IMR-90 (cell line): ENCODE measurements around the gene ACSL3. TPM values are rescaled to one million over a fixed set of nuclear protein-coding genes. Genes with fewer than 3 reads are reported as not detected.

Experiments used
- ATAC-seq: fragments of 200-7000 bp; cut with Tn5 transposase; 2 replicates; pipeline ENCODE4 v1.9.1; 2020; ENCODE audit warnings: low read depth, mild to moderate bottlenecking, moderate library complexity
- BruUV-seq: library from RNA; stranded (reverse); fragments of 400-500 nt; replicated peaks from 2 replicates; lab custom pipeline; 2021; lab: Mats Ljungman, UMichigan
- CTCF ChIA-PET: fragments of 300-600 bp; formaldehyde crosslinking; extraction: SDS; loops from one replicate; lab custom pipeline; 2021; ENCODE audit warnings: antibody characterized with exemption; lab: Yijun Ruan, JAX
- POLR2A ChIA-PET: fragments of 300-600 bp; sonication (Branson Sonifier 250); formaldehyde crosslinking; loops from one replicate; lab custom pipeline; 2022; ENCODE audit warnings: antibody characterized with exemption; ENCODE audit not compliant: unreplicated experiment; lab: Charles Lee
- DNase-seq: peaks from one replicate; pipeline ENCODE4 v3.0.0; 2013
- H2AFZ ChIP-seq: replicated peaks from 2 replicates; pipeline ENCODE3; 2013; ENCODE audit warnings: low read length, mild to moderate bottlenecking; ENCODE audit not compliant: poor library complexity
- H2AK5ac ChIP-seq: 2 replicates; pipeline ENCODE4 v1.6.1; 2013; ENCODE audit warnings: low read depth, low read length, inconsistent platforms
- H2AK9ac ChIP-seq: replicated peaks from 2 replicates; pipeline ENCODE3; 2013; ENCODE audit warnings: mild to moderate bottlenecking, low read depth, low read length, moderate library complexity; ENCODE audit not compliant: poor library complexity
- H2BK120ac ChIP-seq: 2 replicates; pipeline ENCODE4 v1.6.1; 2013; ENCODE audit warnings: low read depth, low read length, inconsistent platforms
- H2BK15ac ChIP-seq: 3 replicates; pipeline ENCODE4 v1.6.1; 2013; ENCODE audit warnings: low read depth, low read length, inconsistent platforms
- H2BK20ac ChIP-seq: 2 replicates; pipeline ENCODE4 v1.6.1; 2013; ENCODE audit warnings: low read depth, mild to moderate bottlenecking, inconsistent platforms, low read length, moderate library complexity
- H2BK5ac ChIP-seq: 2 replicates; pipeline ENCODE4 v1.6.1; 2013; ENCODE audit warnings: mild to moderate bottlenecking, low read depth, low read length, inconsistent platforms; ENCODE audit not compliant: poor library complexity, severe bottlenecking
- H3K14ac ChIP-seq: replicated peaks from 2 replicates; pipeline ENCODE4 v1.6.1; 2013; ENCODE audit warnings: low read depth, low read length, inconsistent platforms
- H3K18ac ChIP-seq: 2 replicates; pipeline ENCODE4 v1.6.1; 2013; ENCODE audit warnings: low read depth, low read length, control low read depth
- H3K23ac ChIP-seq: 2 replicates; pipeline ENCODE4 v1.6.1; 2013; ENCODE audit warnings: low read depth, low read length, inconsistent platforms
- H3K27ac ChIP-seq: 2 replicates; pipeline ENCODE4 v1.5.1; 2013; ENCODE audit warnings: mild to moderate bottlenecking, control low read depth, low read length; ENCODE audit not compliant: insufficient read depth
- H3K27me3 ChIP-seq: 2 replicates; pipeline ENCODE4 v1.6.1; 2013; ENCODE audit warnings: low read length; ENCODE audit not compliant: control insufficient read depth, insufficient read depth
- H3K36me3 ChIP-seq: 2 replicates; pipeline ENCODE4 v1.6.1; 2013; ENCODE audit warnings: low read length, mixed read lengths; ENCODE audit not compliant: control insufficient read depth, insufficient read depth
- H3K4ac ChIP-seq: 2 replicates; pipeline ENCODE4 v1.6.1; 2013; ENCODE audit warnings: low read depth, low read length, inconsistent platforms
- H3K4me1 ChIP-seq: 2 replicates; pipeline ENCODE4 v1.6.1; 2013; ENCODE audit warnings: low read length, mixed read lengths; ENCODE audit not compliant: control insufficient read depth, insufficient read depth
- H3K4me2 ChIP-seq: 2 replicates; pipeline ENCODE4 v1.6.1; 2013; ENCODE audit warnings: low read depth, mild to moderate bottlenecking, control low read depth, low read length, moderate library complexity
- H3K4me3 ChIP-seq: 2 replicates; pipeline ENCODE4 v1.5.1; 2013; ENCODE audit warnings: low read depth, mild to moderate bottlenecking, control low read depth, low read length, moderate library complexity; ENCODE audit not compliant: insufficient read depth
- H3K56ac ChIP-seq: 2 replicates; pipeline ENCODE4 v1.6.1; 2013; ENCODE audit warnings: low read length, inconsistent platforms; ENCODE audit not compliant: insufficient read depth; ENCODE audit errors: extremely low read depth
- H3K79me1 ChIP-seq, 2 experiments: 2 replicates each; pipeline ENCODE4 v1.6.1; 2013; ENCODE audit warnings: low read length in 2 of 2, inconsistent platforms in 1 of 2, low read depth in 1 of 2
- H3K9ac ChIP-seq: 2 replicates; pipeline ENCODE4 v1.6.1; 2013; ENCODE audit warnings: low read depth, low read length, control low read depth
- H3K9me1 ChIP-seq: 2 replicates; pipeline ENCODE4 v1.6.1; 2013; ENCODE audit warnings: low read length, inconsistent platforms; ENCODE audit not compliant: insufficient read depth
- H3K9me3 ChIP-seq: 2 replicates; pipeline ENCODE4 v1.6.1; 2013; ENCODE audit warnings: low read length; ENCODE audit not compliant: control insufficient read depth, insufficient read depth
- H4K20me1 ChIP-seq: 2 replicates; pipeline ENCODE4 v1.6.1; 2013; ENCODE audit warnings: low read length, inconsistent platforms; ENCODE audit not compliant: insufficient read depth
- H4K5ac ChIP-seq: 2 replicates; pipeline ENCODE4 v1.6.1; 2013; ENCODE audit warnings: mild to moderate bottlenecking, low read depth, low read length, control low read depth
- H4K8ac ChIP-seq, 2 experiments: 2 replicates each; pipeline ENCODE4 v1.6.1; 2013; ENCODE audit warnings: low read depth in 2 of 2, low read length in 2 of 2, control low read depth in 1 of 2, inconsistent platforms in 1 of 2
- H4K91ac ChIP-seq: 2 replicates; pipeline ENCODE4 v1.6.1; 2013; ENCODE audit warnings: low read depth, low read length, inconsistent platforms; ENCODE audit not compliant: insufficient read depth
- BHLHE40 ChIP-seq: fragments of 150-350 bp; IDR thresholded peaks from 2 replicates; pipeline ENCODE4 v1.6.1; 2016; ENCODE audit warnings: mild to moderate bottlenecking, low read depth, low read length
- CEBPB ChIP-seq: IDR thresholded peaks from 2 replicates; pipeline ENCODE4 v1.6.1; 2012; ENCODE audit warnings: low read depth, low read length, improper control_type of control experiment
- CHD1 ChIP-seq: IDR thresholded peaks from 2 replicates; pipeline ENCODE4 v1.6.1; 2012; ENCODE audit warnings: low read depth, low read length, improper control_type of control experiment
- CTCF ChIP-seq: conservative IDR thresholded peaks from 2 replicates; pipeline ENCODE4 v1.5.1; 2012; ENCODE audit warnings: mild to moderate bottlenecking, low read depth, low read length, improper control_type of control experiment
- MAZ ChIP-seq: IDR thresholded peaks from 2 replicates; pipeline ENCODE4 v1.6.1; 2012; ENCODE audit warnings: low read depth, mild to moderate bottlenecking, low read length, improper control_type of control experiment, moderate library complexity, borderline replicate concordance
- MXI1 ChIP-seq: IDR thresholded peaks from 2 replicates; pipeline ENCODE4 v1.6.1; 2012; ENCODE audit warnings: low read depth, mild to moderate bottlenecking, low read length, moderate library complexity, borderline replicate concordance
- NFE2L2 ChIP-seq: fragments of 150-350 bp; IDR thresholded peaks from 2 replicates; pipeline ENCODE4 v1.6.1; 2016; ENCODE audit warnings: low read depth, mild to moderate bottlenecking, low read length
- RAD21 ChIP-seq: IDR thresholded peaks from 2 replicates; pipeline ENCODE4 v1.6.1; 2012; ENCODE audit warnings: low read length, improper control_type of control experiment
- WGBS, 2 experiments: methylation state at CpG; one replicate each; pipeline versions ENCODE4 v1.1.5 to v1.1.7; 2013; ENCODE audit warnings: missing lambda C conversion rate in 2 of 2; ENCODE audit not compliant: insufficient read length in 1 of 2; ENCODE audit errors: extremely low coverage in 2 of 2; 5-methylcytosine and 5-hydroxymethylcytosine counted together
- dilution Hi-C: fragments of 300-500 bp; cut with HindIII; formaldehyde crosslinking; loops from one replicate; pipeline ENCODE4 v1.14.3; 2018; ENCODE audit warnings: low sequenced_read_pairs; ENCODE audit not compliant: unreplicated experiment
- in situ Hi-C: fragments of 300-500 bp; cut with MboI; formaldehyde crosslinking; loops from 3 replicates; pipeline ENCODE4 v1.14.3; 2019; ENCODE audit warnings: low sequenced_read_pairs, inconsistent platforms, mixed read lengths
- intact Hi-C: fragments of 100-400 bp; cut with micrococcal nuclease; formaldehyde crosslinking; loops from 2 replicates; pipeline ENCODE4 v1.10.0; 2022
- polyA plus RNA-seq, 3 experiments: library from polyadenylated mRNA; depleted of rRNA; stranded (reverse); fragments of >200 nt; gene quantifications; 2 replicates each; pipeline ENCODE4 v1.2.3, GENCODE V29; 2012; ENCODE audit warnings: low replicate concordance in 1 of 3
- total RNA-seq: library from RNA; depleted of rRNA; stranded (reverse); fragments of >200 nt; gene quantifications from 2 replicates; pipeline ENCODE4 v1.2.3, GENCODE V29; 2012

The ACSL3 gene
- total and polyA plus RNA-seq, 2 of the 4 experiments (the other 2 are of a cell fraction), result 31.0 to 84.2 TPM

GRCh38 chr2:222949073-222949472 is 88.2 kb downstream of the ACSL3 start:
- TF ChIP-seq BHLHE40 (no peak), RAD21 (no peak), CHD1 (no peak), CTCF (no peak), NFE2L2 (no peak), MAZ (no peak), CEBPB (no peak), MXI1 (no peak)
- no peak overlapping the region for H3K18ac ChIP-seq
- H3K4me3 ChIP-seq, result no peak overlapping the region

More at GRCh38 chr2:222949073-222949472, 88.2 kb downstream of the ACSL3 start:
- Histone ChIP-seq H3K27ac (no peak overlapping the region), H2BK120ac (no peak overlapping the region), H4K5ac (no peak overlapping the region), H2BK20ac (no peak overlapping the region), H4K8ac (no peak overlapping the region), H3K4me1 (peaks cover 17% of the 10 kb centered on the region), H3K36me3 (no peaks in the 10 kb centered on the region), H3K9me1 (peaks cover 4% of the 10 kb centered on the region; the same call in 1 of the 2 replicates), H4K20me1 (no peaks in the 10 kb centered on the region), H2AK9ac (no peak overlapping the region), H2AFZ (no peak overlapping the region), H2BK5ac (no peak overlapping the region), H3K27me3 (no peaks in the 10 kb centered on the region), H3K23ac (no peak overlapping the region), H4K91ac (no peak overlapping the region), H2AK5ac (peak overlapping the region; percentile 43), H2BK15ac (no peak overlapping the region; the same call in 2 of the 3 replicates), H3K4ac (no peak overlapping the region), H3K9me3 (no peaks in the 10 kb centered on the region), H3K4me2 (no peak overlapping the region), H3K9ac (no peak overlapping the region), H3K79me1 (no peaks in the 10 kb centered on the region), H3K56ac (no peak overlapping the region), H3K14ac (no peak overlapping the region)
- intact Hi-C loops (no loop called here), dilution Hi-C loops (no loop called here), in situ Hi-C loops (no loop called here)
- ChIA-PET CTCF (interaction anchor here (1.5 kb wide), 1 partner anchor 258 kb away, joined by 4 read pairs; no protein-coding TSS in a partner anchor), POLR2A (no interaction called here)
- no TSS peak for BruUV-seq
- no CpG with 5 or more reads among the region's 1 CpG for WGBS, 2 experiments
- ATAC-seq, result no peak
- DNase-seq, result no peak
